GM12874 (cell line): Measurements from ENCODE around the gene MST1.

Experiments
- CTCF ChIP-seq: IDR thresholded peaks from 2 replicates; pipeline ENCODE4 v1.5.1; 2011; ENCODE audit warnings: low read depth, mild to moderate bottlenecking, control low read depth, low read length, moderate library complexity; ENCODE audit not compliant: insufficient read depth

The MST1 gene

GRCh38 chr3:49673715-49674496 is 15.4 kb downstream of the MST1 start, which contains the start of gene APEH:
Gene APEH, plus strand, starts transcription at chr3:49674351. Its CDS starts 51 bp downstream, at chr3:49674402.
- TF ChIP-seq CTCF: no peak

- TF ChIP-seq CTCF: no peak
Observed at GRCh38 chr3:49673121-49673714, 16.1 kb downstream of the MST1 start.

- TF ChIP-seq CTCF: peak; percentile 93
Observed at GRCh38 chr3:49671291-49672288, 17.7 kb downstream of the MST1 start.

- no peak for TF ChIP-seq CTCF
Observed at GRCh38 chr3:49670940-49671290, 18.4 kb downstream of the MST1 start.

- TF ChIP-seq CTCF: no peak
Observed at GRCh38 chr3:49669352-49669751, 19.9 kb downstream of the MST1 start.

GRCh38 chr3:49668861-49669260 is 20.4 kb downstream of the MST1 start:
- no peak for TF ChIP-seq CTCF

- TF ChIP-seq CTCF: no peak
Observed at GRCh38 chr3:49668414-49668797, 20.9 kb downstream of the MST1 start.
